ENCODE measurements around the gene VTCN1.

Gene VTCN1

DNA sequence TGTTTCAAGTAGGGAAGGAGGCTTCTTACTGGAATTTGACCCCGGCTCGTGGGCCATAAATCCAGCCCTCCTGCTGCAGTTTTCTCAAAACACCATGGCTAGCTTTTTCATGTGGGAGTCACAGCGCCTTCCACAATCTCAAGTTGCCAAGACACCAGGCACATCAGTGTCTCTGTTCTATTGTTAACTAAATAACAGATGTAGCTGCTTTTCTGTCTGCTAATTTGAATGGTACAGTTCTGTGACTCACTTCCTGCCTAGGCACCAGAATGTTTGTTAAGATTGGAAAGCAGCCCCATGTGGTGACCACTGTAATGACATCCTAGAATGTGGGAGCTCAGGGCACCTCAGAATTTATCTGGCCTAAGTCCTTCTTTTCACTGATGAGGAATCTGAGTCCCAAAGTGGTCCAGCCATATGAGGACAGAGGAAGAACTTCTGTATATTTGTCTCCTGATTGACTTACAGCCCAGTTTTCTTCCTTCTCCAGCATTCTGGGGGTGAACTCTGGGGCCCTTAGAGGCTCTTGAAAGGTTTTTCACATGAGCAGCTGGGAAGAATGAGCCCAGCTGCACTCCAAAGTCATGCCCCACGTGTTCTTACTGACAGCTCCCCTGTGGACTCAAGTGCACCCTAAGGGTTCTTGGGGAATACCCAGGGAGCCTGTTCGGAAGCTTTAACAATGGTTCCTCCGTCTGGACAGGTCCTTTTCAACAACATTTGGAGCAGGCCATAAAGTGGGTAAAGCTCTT, 116.7 kb downstream of the VTCN1 start:
- DNase-seq = no peak

Measured in NCI-H748 treated with DMSO at 0.1 percent for 48 hours (cell line).